ENCODE data around the gene BEST3.

GRCh38 chr12:69610126-69610525, 89.0 kb downstream of the BEST3 start:
- no peak for TF ChIP-seq EZH2phosphoT487 (IDR thresholded peaks at IDR 0.05; ENCODE audit: low read depth, severe bottlenecking, unreplicated experiment)
- TF ChIP-seq EZH2 (IDR thresholded peaks at IDR 0.05; ENCODE audit: borderline replicate concordance): no peak
- no peak for TF ChIP-seq CTCF (IDR thresholded peaks at IDR 0.05; ENCODE audit: poor library complexity)

Measured in hepatocyte (in vitro differentiated cells).